Measurements from ENCODE around the gene OR6C68.
"Not testable (repeated sequence)": the region's sequence is repeated elsewhere in the genome, so short reads cannot be mapped to it uniquely, and the experiment has no call there.

The OR6C68 gene

GRCh38 chr12:55467836-55468235, 24.3 kb upstream of the OR6C68 start:
- Mint-ChIP-seq H3K27ac (no peak overlapping the region), H3K27me3 (ENCODE audit: low read depth) (no peaks in the 10 kb centered on the region), H3K36me3 (ENCODE audit: low read depth) (no peaks in the 10 kb centered on the region), H3K9me3 (no peaks in the 10 kb centered on the region), H3K4me3 (no peak overlapping the region), H3K4me1 (no peaks in the 10 kb centered on the region)
- no peak for TF ChIP-seq CTCF (IDR thresholded peaks at IDR 0.05; ENCODE audit: unreplicated experiment in 3 of 3)

- no peak for TF ChIP-seq CTCF (IDR thresholded peaks at IDR 0.05; ENCODE audit: unreplicated experiment in 3 of 3)
- H3K36me3 Mint-ChIP-seq (ENCODE audit: low read depth), result no peaks in the 10 kb centered on the region
- H3K27me3 Mint-ChIP-seq (ENCODE audit: low read depth), result no peaks in the 10 kb centered on the region
- H3K27ac Mint-ChIP-seq, result no peak overlapping the region
- H3K4me1 Mint-ChIP-seq, result no peaks in the 10 kb centered on the region
- H3K4me3 Mint-ChIP-seq, result no peak overlapping the region
- H3K9me3 Mint-ChIP-seq, result no peaks in the 10 kb centered on the region
Measured at GRCh38 chr12:55469291-55469690, 22.9 kb upstream of the OR6C68 start.

- no peaks in the 10 kb centered on the region for H3K27me3 Mint-ChIP-seq (ENCODE audit: low read depth)
- H3K4me3 Mint-ChIP-seq, result no peak within 1 kb of the TSS
- H3K4me1 Mint-ChIP-seq, result no peaks in the 10 kb centered on the region
- no peak within 1 kb of the TSS for H3K27ac Mint-ChIP-seq
- no peaks in the 10 kb centered on the region for H3K9me3 Mint-ChIP-seq
- H3K36me3 Mint-ChIP-seq (ENCODE audit: low read depth), result no peaks in the 10 kb centered on the region
- TF ChIP-seq CTCF (IDR thresholded peaks at IDR 0.05; ENCODE audit: unreplicated experiment in 3 of 3), result no peak
Measured at GRCh38 chr12:55470088-55470829, 21.9 kb upstream of the OR6C68 start, which contains the start of gene OR6C70. Gene OR6C70, minus strand, starts transcription at chr12:55470138. Its CDS starts 0 bp downstream, at chr12:55470138.

GRCh38 chr12:55472264-55472663, 19.9 kb upstream of the OR6C68 start:
- H3K36me3 Mint-ChIP-seq (ENCODE audit: low read depth), result no peaks in the 10 kb centered on the region
- no peaks in the 10 kb centered on the region for H3K4me1 Mint-ChIP-seq
- no peaks in the 10 kb centered on the region for H3K9me3 Mint-ChIP-seq
- H3K27me3 Mint-ChIP-seq (ENCODE audit: low read depth), result no peaks in the 10 kb centered on the region
- H3K27ac Mint-ChIP-seq, result no peak overlapping the region
- no peak for TF ChIP-seq CTCF (IDR thresholded peaks at IDR 0.05; ENCODE audit: unreplicated experiment in 3 of 3)
- H3K4me3 Mint-ChIP-seq, result no peak overlapping the region

- not testable (repeated sequence) for H3K9me3 Mint-ChIP-seq
Measured at GRCh38 chr12:55479136-55479535, 13.0 kb upstream of the OR6C68 start.

GRCh38 chr12:55484284-55484683, 7.9 kb upstream of the OR6C68 start:
- H3K4me3 Mint-ChIP-seq; H3K9me3 Mint-ChIP-seq; H3K27ac Mint-ChIP-seq; H3K36me3 Mint-ChIP-seq (ENCODE audit: low read depth); H3K27me3 Mint-ChIP-seq (ENCODE audit: low read depth); H3K4me1 Mint-ChIP-seq: not testable (repeated sequence)

More at GRCh38 chr12:55479136-55479535, 13.0 kb upstream of the OR6C68 start:
- H3K27ac Mint-ChIP-seq; H3K36me3 Mint-ChIP-seq (ENCODE audit: low read depth); H3K4me3 Mint-ChIP-seq; H3K27me3 Mint-ChIP-seq (ENCODE audit: low read depth); H3K4me1 Mint-ChIP-seq: not testable (repeated sequence)

GRCh38 chr12:55495490-55495889, 3.3 kb downstream of the OR6C68 start:
- peaks cover 6% of the 10 kb centered on the region for H3K4me1 Mint-ChIP-seq
- no peaks in the 10 kb centered on the region for H3K9me3 Mint-ChIP-seq
- no peak overlapping the region for H3K27ac Mint-ChIP-seq
- H3K36me3 Mint-ChIP-seq (ENCODE audit: low read depth), result no peaks in the 10 kb centered on the region
- H3K4me3 Mint-ChIP-seq, result no peak overlapping the region
- H3K27me3 Mint-ChIP-seq (ENCODE audit: low read depth), result no peaks in the 10 kb centered on the region
- TF ChIP-seq CTCF (IDR thresholded peaks at IDR 0.05; ENCODE audit: unreplicated experiment in 3 of 3), result no peak

Measured in nephron (organoid).